ENCODE measurements around the gene TIMP2.
A peak's percentile ranks its signal among the peaks of the same experiment; 100 is the strongest.

TIMP2 gene

DNA sequence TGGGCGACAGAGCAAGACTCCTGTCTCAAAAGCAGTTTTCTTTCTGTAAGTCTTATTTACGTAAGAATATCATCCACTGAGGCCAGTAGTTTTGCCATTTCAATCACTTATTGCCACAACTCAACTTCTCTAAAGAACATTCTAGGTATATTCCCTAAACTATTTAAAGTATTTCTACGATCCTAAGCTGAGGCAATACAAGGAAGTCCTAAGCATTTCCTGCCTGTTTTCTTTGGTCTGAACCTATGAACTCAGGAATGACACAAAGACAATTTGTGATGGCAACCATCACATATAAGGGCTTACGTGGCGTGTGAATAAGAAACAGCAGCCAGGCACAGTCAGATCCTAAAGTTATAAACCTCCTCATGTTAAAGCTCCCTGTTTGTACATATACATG lies 98.8 kb downstream of the TIMP2 start:
- no peaks in the 10 kb centered on the region for H3K27me3 ChIP-seq (replicated peaks; ENCODE audit: control insufficient read depth, insufficient read depth, low read length)
- no peak for TF ChIP-seq CTCF (IDR thresholded peaks at IDR 0.05; ENCODE audit: insufficient read depth, low read length, poor library complexity, severe bottlenecking)
- peaks cover 36% of the 10 kb centered on the region for H3K36me3 ChIP-seq (ENCODE audit: control insufficient read depth, insufficient read depth, low read length)
- no peak overlapping the region for H3K4me3 ChIP-seq (replicated peaks; ENCODE audit: low read depth, low read length)
- no peak for DNase-seq (ENCODE audit: extremely low read depth, insufficient read length)

DNA sequence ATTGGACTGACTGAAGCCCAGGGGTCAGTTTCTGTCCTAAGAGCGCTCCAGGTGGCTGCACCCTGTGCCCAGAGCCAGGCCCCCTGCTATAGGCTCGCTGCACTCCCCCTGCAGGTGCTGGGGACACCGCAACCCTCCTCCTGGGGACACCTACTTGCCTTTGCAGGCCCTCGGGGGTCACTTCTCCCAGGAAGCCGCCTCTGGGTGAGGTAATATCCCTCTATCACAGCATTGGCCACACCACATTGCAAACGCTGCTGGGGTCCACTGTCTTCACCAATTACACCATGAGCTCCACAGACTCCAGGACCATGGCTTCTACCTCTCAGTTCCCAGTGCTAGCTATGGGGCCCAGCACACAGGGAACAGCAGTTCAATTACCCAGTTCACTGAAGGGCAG lies 99.5 kb downstream of the TIMP2 start:
- H3K36me3 ChIP-seq (ENCODE audit: control insufficient read depth, insufficient read depth, low read length) = peaks cover 39% of the 10 kb centered on the region
- TF ChIP-seq CTCF (IDR thresholded peaks at IDR 0.05; ENCODE audit: insufficient read depth, low read length, poor library complexity, severe bottlenecking) = no peak
- no peak for DNase-seq (ENCODE audit: extremely low read depth, insufficient read length)

GRCh38 chr17:78824240-78824639 lies 100.9 kb downstream of the TIMP2 start:
- no peak for DNase-seq (ENCODE audit: extremely low read depth, insufficient read length)
- Histone ChIP-seq H3K36me3 (ENCODE audit: control insufficient read depth, insufficient read depth, low read length) (peaks cover 49% of the 10 kb centered on the region), H3K4me3 (replicated peaks; ENCODE audit: low read depth, low read length) (no peak overlapping the region), H3K27me3 (replicated peaks; ENCODE audit: control insufficient read depth, insufficient read depth, low read length) (no peaks in the 10 kb centered on the region)
- no peak for TF ChIP-seq CTCF (IDR thresholded peaks at IDR 0.05; ENCODE audit: insufficient read depth, low read length, poor library complexity, severe bottlenecking)

More for the DNA sequence above, 99.5 kb downstream of the TIMP2 start:
- no peak overlapping the region for H3K4me3 ChIP-seq (replicated peaks; ENCODE audit: low read depth, low read length)
- H3K27me3 ChIP-seq (replicated peaks; ENCODE audit: control insufficient read depth, insufficient read depth, low read length) = no peaks in the 10 kb centered on the region

- peaks cover 48% of the 10 kb centered on the region for H3K36me3 ChIP-seq (ENCODE audit: control insufficient read depth, insufficient read depth, low read length)
- H3K4me3 ChIP-seq (replicated peaks; ENCODE audit: low read depth, low read length) = no peak overlapping the region
- TF ChIP-seq CTCF (IDR thresholded peaks at IDR 0.05; ENCODE audit: insufficient read depth, low read length, poor library complexity, severe bottlenecking) = peak; percentile 18
- DNase-seq (ENCODE audit: extremely low read depth, insufficient read length) = no peak
- H3K27me3 ChIP-seq (replicated peaks; ENCODE audit: control insufficient read depth, insufficient read depth, low read length) = no peaks in the 10 kb centered on the region
These were observed 101.7 kb downstream of the TIMP2 start for GRCh38 chr17:78823282-78824046.

DNA sequence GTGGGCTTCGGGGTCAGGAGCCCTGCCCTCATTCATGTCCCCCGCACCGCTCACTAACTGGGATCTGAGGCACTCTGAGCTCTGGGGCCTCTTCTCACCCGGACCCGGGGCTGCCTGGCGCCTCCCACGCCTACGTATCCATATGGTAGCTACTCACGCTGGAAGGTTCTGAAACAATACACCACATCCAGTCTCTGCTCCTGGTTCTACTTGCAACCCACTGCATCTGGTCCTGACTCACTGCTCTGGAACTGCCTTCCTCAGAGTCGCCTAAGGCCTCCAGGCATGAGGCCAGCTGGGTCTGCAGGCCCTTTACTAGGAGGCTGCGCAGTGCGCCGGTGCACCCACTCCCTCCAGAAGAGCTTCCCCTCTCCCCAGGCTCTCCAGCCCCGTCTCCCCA lies 102.6 kb downstream of the TIMP2 start:
- Histone ChIP-seq H3K27me3 (replicated peaks; ENCODE audit: control insufficient read depth, insufficient read depth, low read length) (no peaks in the 10 kb centered on the region), H3K4me3 (replicated peaks; ENCODE audit: low read depth, low read length) (no peak overlapping the region), H3K36me3 (ENCODE audit: control insufficient read depth, insufficient read depth, low read length) (peaks cover 49% of the 10 kb centered on the region)
- no peak for DNase-seq (ENCODE audit: extremely low read depth, insufficient read length)
- no peak for TF ChIP-seq CTCF (IDR thresholded peaks at IDR 0.05; ENCODE audit: insufficient read depth, low read length, poor library complexity, severe bottlenecking)

Measured in GM06990 (cell line).